Uterus (tissue), 4 donors: ENCODE results near the gene LCNL1. TPM values are rescaled to one million over a fixed set of nuclear protein-coding genes. Genes with fewer than 3 reads are reported as not detected.
A peak's percentile ranks its signal among the peaks of the same experiment; 100 is the strongest.

ENCODE experiments used
- DNase-seq, 2 donors: peaks; one replicate each; pipeline ENCODE4 v3.0.0-alpha.2; 2019 to 2020
- H3K27ac ChIP-seq, 2 donors: fragments of 200-600 bp; sonication (generic); 1 replicate in 1 of 2; 2 replicates in 1 of 2; pipeline ENCODE4 v1.5.1; 2016 to 2018
- H3K27me3 ChIP-seq, 2 donors: fragments of 200-600 bp; sonication (generic); one replicate each; pipeline ENCODE4 v1.5.1; 2018 to 2019; ENCODE audit warnings: control low read depth in 1 of 2
- H3K36me3 ChIP-seq, 2 donors: fragments of 200-600 bp; sonication (generic); one replicate each; pipeline ENCODE4 v1.5.1; 2019; ENCODE audit warnings: control low read depth in 1 of 2
- H3K4me1 ChIP-seq, 2 donors: fragments of 200-600 bp; sonication (generic); one replicate each; pipeline ENCODE4 v1.5.1; 2018 to 2019; ENCODE audit warnings: control low read depth in 1 of 2
- H3K4me3 ChIP-seq, 2 donors: fragments of 200-600 bp; sonication (generic); 1 replicate in 1 of 2; 2 replicates in 1 of 2; pipeline ENCODE4 v1.5.1; 2018 to 2019; ENCODE audit warnings: mild to moderate bottlenecking in 1 of 2
- H3K9me3 ChIP-seq, 2 donors: fragments of 200-600 bp; sonication (generic); one replicate each; pipeline ENCODE4 v1.5.1; 2019; ENCODE audit warnings: control low read depth in 1 of 2
- CTCF ChIP-seq, 4 experiments: fragments of 200-600 bp in 2 of 4; fragments of 450-650 bp in 2 of 4; sonication (generic) in 2 of 4; IDR thresholded peaks; one replicate each; pipeline ENCODE4 v1.5.1; 2016 to 2019; ENCODE audit warnings: antibody characterized with exemption in 4 of 4, mild to moderate bottlenecking in 2 of 4, moderate library complexity in 1 of 4
- POLR2A ChIP-seq, 2 donors: fragments of 450-650 bp; IDR thresholded peaks; one replicate each; pipeline ENCODE4 v1.6.1; 2016; ENCODE audit warnings: antibody characterized with exemption in 2 of 2, mild to moderate bottlenecking in 1 of 2, moderate library complexity in 1 of 2
- intact Hi-C: fragments of 100-400 bp; cut with DNase I; formaldehyde crosslinking; loops from one replicate; pipeline ENCODE4 v1.15.1; 2023; ENCODE audit warnings: low total_unique reads
- total RNA-seq, 4 donors: library from RNA; depleted of rRNA in 3 of 4; stranded (reverse); fragments of >200 nt in 3 of 4; gene quantifications; one replicate each; pipeline versions ENCODE4 v1.1.0 to v1.2.4, GENCODE V29; 2014 to 2023
- donor health status: DM: yes; HTN: yes; CAD: no.

The LCNL1 gene
- 1 to 10 TPM in 1 of 4 donors, under 1 TPM in 3; under 0.01 to 6.9 (median 0.54) TPM for total RNA-seq

DNA sequence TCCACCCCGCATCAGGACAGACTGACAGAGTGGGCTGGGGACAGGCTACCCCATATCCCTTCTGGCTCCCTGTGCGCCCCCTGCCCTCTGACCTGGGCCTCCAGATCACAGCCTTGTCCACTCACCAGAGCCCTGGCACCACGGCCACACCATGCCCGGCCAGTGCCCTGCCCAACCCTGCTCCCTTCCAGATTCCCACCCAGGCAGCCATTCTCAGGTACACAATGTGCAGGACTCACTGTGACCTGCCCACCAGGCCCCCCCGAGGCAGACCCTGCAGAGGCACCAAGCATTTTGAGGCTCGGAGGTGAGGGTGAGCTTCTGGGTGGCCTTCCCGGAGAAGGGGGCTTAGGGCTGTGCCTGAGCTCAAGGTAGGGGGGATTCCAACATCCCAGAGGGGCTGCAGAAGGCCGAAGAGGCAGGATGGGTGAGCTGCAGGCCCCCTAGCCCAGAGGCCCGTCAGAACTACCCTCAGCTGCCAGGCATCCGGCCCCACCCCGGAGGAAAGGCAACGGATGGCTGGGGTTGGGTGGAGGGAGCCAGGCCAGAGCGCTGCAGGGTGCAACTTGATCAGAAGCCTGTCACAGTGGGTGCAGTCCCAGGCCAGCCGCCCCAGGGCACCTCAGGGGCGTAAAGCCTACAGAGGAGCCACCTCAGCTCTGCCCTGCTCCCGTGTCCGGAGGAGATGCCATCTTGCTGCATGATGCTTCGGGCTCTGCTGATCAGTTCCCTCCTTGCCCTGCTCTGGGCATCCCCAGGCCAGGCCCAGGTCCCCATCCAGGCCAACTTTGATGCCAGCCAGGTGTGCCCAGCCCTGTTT is at the start of gene LCNL1:
Gene LCNL1 (plus strand): TSS at position 762 of the 820 bp plus-strand sequence. CDS start 594 bp downstream, outside the sequence.
- TF ChIP-seq CTCF (IDR thresholded peaks at IDR 0.05) (no peak), POLR2A (IDR thresholded peaks at IDR 0.05) (no peak)
- Histone ChIP-seq H3K9me3 (no peaks in the 10 kb centered on the region), H3K4me3 (no peak within 1 kb of the TSS), H3K4me1 (no peaks in the 10 kb centered on the region), H3K27me3 (peaks cover 8 to 16% of the 10 kb centered on the region in 2 donors), H3K27ac (peak within 1 kb of the TSS in 1 of 2 donors; percentile 24), H3K36me3 (no peaks in the 10 kb centered on the region)
- no peak for DNase-seq
- intact Hi-C loops: no loop called here

DNA sequence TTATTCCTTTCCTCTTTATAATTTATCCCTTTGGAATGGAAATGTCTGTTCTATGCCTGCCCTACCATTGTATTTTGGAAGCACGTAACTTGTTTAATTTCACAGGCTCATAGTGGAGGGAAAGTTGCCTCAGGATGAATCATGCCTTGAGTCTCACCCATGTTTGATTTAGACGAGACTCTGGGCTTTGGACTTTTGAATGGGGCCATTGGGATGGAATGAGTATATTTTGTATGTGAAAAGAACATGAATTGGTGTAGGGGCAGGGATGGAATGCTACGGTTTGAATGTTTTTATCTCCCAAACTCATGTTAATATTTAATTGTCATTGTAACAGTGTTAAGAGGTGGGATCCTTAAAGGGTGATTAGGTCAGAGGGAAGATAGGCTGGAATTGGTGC is 48.5 kb upstream of the LCNL1 start:
- no peak for TF ChIP-seq POLR2A (IDR thresholded peaks at IDR 0.05)
- TF ChIP-seq CTCF (IDR thresholded peaks at IDR 0.05): no peak
- H3K36me3 ChIP-seq: no peaks in the 10 kb centered on the region
- H3K9me3 ChIP-seq: no peaks in the 10 kb centered on the region
- H3K27me3 ChIP-seq: no peaks in the 10 kb centered on the region
- DNase-seq: no peak
- intact Hi-C loops: no loop called here
- H3K4me1 ChIP-seq: no peaks in the 10 kb centered on the region
- H3K4me3 ChIP-seq: no peak overlapping the region
- H3K27ac ChIP-seq: no peak overlapping the region

DNA sequence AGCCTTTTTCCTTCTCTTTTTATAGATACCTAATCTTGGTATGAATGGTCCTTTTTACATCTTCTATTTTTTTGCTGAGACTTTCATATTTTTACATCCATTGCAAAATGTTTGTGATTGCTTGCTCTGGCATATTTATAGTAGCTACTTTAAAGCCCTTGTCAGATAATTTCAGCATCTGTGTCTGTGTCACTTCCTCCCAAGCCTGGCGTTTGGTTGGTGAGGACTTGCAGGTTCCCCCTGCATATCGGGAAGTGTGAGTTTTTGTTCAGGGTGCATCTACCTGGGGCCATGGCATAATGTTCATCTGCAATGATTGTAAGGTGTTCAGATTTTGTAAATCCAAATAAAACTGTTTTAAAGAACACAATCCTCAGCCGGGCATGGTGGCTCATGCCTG is 47.1 kb upstream of the LCNL1 start:
- DNase-seq: no peak
- H3K36me3 ChIP-seq: no peaks in the 10 kb centered on the region
- H3K4me1 ChIP-seq: no peaks in the 10 kb centered on the region
- TF ChIP-seq CTCF (IDR thresholded peaks at IDR 0.05) (no peak), POLR2A (IDR thresholded peaks at IDR 0.05) (no peak)
- intact Hi-C loops: no loop called here
- H3K4me3 ChIP-seq: no peak overlapping the region
- H3K27me3 ChIP-seq: no peaks in the 10 kb centered on the region
- no peak overlapping the region for H3K27ac ChIP-seq
- no peaks in the 10 kb centered on the region for H3K9me3 ChIP-seq

DNA sequence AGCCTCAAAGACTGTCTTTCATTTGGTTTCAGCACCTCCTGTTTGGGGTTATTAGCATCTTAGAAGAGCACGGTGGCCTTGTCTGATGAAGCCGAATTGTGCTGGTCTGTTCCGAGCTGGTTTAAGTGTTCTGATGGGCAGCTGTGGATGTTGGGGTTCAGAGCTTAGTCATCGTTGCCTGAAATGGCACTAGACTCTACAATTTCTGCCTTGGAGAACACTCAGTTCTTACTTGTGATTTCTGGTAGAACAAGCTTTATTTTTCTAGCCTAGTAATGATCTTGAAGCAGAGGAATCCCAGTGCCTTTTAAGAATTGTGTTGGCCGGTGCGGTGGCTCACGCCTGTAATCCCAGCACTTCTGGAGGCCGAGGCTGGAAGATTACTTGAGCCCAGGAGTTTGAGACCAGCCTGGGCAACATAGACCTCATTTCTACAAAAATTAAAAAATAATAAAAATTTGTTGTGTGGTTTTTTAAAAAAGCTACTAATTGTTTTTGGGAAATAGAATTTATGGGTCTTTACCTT is 46.1 kb upstream of the LCNL1 start:
- intact Hi-C loops: no loop called here
- no peaks in the 10 kb centered on the region for H3K9me3 ChIP-seq
- DNase-seq: no peak
- no peaks in the 10 kb centered on the region for H3K4me1 ChIP-seq
- no peaks in the 10 kb centered on the region for H3K36me3 ChIP-seq
- no peak for TF ChIP-seq CTCF (IDR thresholded peaks at IDR 0.05)
- no peak for TF ChIP-seq POLR2A (IDR thresholded peaks at IDR 0.05)
- H3K4me3 ChIP-seq: no peak overlapping the region
- no peaks in the 10 kb centered on the region for H3K27me3 ChIP-seq
- H3K27ac ChIP-seq: no peak overlapping the region
